CD14-positive monocyte (primary cell): ENCODE results near the gene PLXND1. TPM values are rescaled to one million over a fixed set of nuclear protein-coding genes. Genes with fewer than 3 reads are reported as not detected.

Experiments used
- DNase-seq, 3 donors: peaks; one replicate each; pipeline ENCODE4 v3.0.0-alpha.2; 2011 to 2022
- H2AFZ ChIP-seq: 2 replicates; pipeline ENCODE4 v1.6.0; 2012; ENCODE audit warnings: mild to moderate bottlenecking, low read depth, low read length, inconsistent platforms; ENCODE audit not compliant: insufficient read depth, poor library complexity, severe bottlenecking
- H3K27ac ChIP-seq, 2 donors: 1 replicate in 1 of 2; 2 replicates in 1 of 2; pipeline ENCODE4 v1.5.1; 2012 to 2013; ENCODE audit warnings: low read length in 2 of 2, control low read depth in 1 of 2, inconsistent platforms in 1 of 2, low read depth in 1 of 2, mild to moderate bottlenecking in 1 of 2
- H3K27me3 ChIP-seq, 2 donors: one replicate each; pipeline versions ENCODE4 v1.6.0 to v1.6.1; 2011 to 2013; ENCODE audit warnings: low read length in 2 of 2; ENCODE audit not compliant: control insufficient read depth in 2 of 2, insufficient read depth in 2 of 2
- H3K36me3 ChIP-seq, 2 donors: replicated peaks in 1 of 2; 1 replicate in 1 of 2; 2 replicates in 1 of 2; pipeline versions ENCODE4 v1.5.1 to v1.6.1; 2012 to 2013; ENCODE audit warnings: low read length in 2 of 2, control low read depth in 1 of 2, inconsistent platforms in 1 of 2, mild to moderate bottlenecking in 1 of 2; ENCODE audit not compliant: insufficient read depth in 2 of 2, control insufficient read depth in 1 of 2
- H3K4me1 ChIP-seq, 2 donors: 1 replicate in 1 of 2; 2 replicates in 1 of 2; pipeline versions ENCODE4 v1.5.1 to v1.6.1; 2012 to 2013; ENCODE audit warnings: low read length in 2 of 2, control low read depth in 1 of 2, inconsistent platforms in 1 of 2, mild to moderate bottlenecking in 1 of 2, moderate library complexity in 1 of 2; ENCODE audit not compliant: insufficient read depth in 2 of 2, control insufficient read depth in 1 of 2
- H3K4me2 ChIP-seq: replicated peaks from 2 replicates; pipeline ENCODE3; 2012; ENCODE audit warnings: low read length, moderate library complexity, mild to moderate bottlenecking; ENCODE audit not compliant: poor library complexity, severe bottlenecking; ENCODE audit errors: extremely low read depth
- H3K4me3 ChIP-seq, 3 experiments: fragments of 200-600 bp in 1 of 3; sonication (generic) in 1 of 3; replicated peaks in 1 of 3; 1 replicate in 2 of 3; 2 replicates in 1 of 3; pipeline ENCODE4 v1.5.1; 2011 to 2013; ENCODE audit warnings: low read length in 3 of 3, mild to moderate bottlenecking in 3 of 3, control low read depth in 2 of 3, low read depth in 2 of 3, inconsistent platforms in 1 of 3, moderate library complexity in 1 of 3
- H3K79me2 ChIP-seq: 2 replicates; pipeline ENCODE4 v1.6.0; 2012; ENCODE audit warnings: mild to moderate bottlenecking, control low read depth, inconsistent platforms, low read length, moderate library complexity; ENCODE audit not compliant: insufficient read depth
- H3K9ac ChIP-seq: 2 replicates; pipeline ENCODE4 v1.6.0; 2017; ENCODE audit warnings: low read length, mild to moderate bottlenecking; ENCODE audit not compliant: insufficient read depth, poor library complexity, severe bottlenecking
- H3K9me3 ChIP-seq, 2 donors: replicated peaks in 1 of 2; 1 replicate in 1 of 2; 2 replicates in 1 of 2; pipeline versions ENCODE4 v1.5.1 to v1.6.1; 2012 to 2013; ENCODE audit warnings: low read length in 2 of 2, control low read depth in 1 of 2; ENCODE audit not compliant: control insufficient read depth in 1 of 2, insufficient read depth in 1 of 2
- H4K20me1 ChIP-seq: 2 replicates; pipeline ENCODE4 v1.6.0; 2012; ENCODE audit warnings: mild to moderate bottlenecking, low read length, control low read depth, moderate library complexity; ENCODE audit not compliant: insufficient read depth
- H3K27ac Mint-ChIP-seq, 7 donors: one replicate each; pipeline ENCODE4 v1.8.0; 2020; ENCODE audit warnings: mild to moderate bottlenecking in 7 of 7, mixed read lengths in 7 of 7, moderate library complexity in 6 of 7, inconsistent platforms in 2 of 7
- H3K27me3 Mint-ChIP-seq, 3 donors: one replicate each; pipeline ENCODE4 v1.8.0; 2021 to 2022; ENCODE audit warnings: low read depth in 3 of 3, mild to moderate bottlenecking in 3 of 3, mixed read lengths in 3 of 3, moderate library complexity in 3 of 3, inconsistent platforms in 1 of 3
- H3K36me3 Mint-ChIP-seq, 2 donors: one replicate each; pipeline ENCODE4 v1.8.0; 2020; ENCODE audit warnings: mixed read lengths in 2 of 2, inconsistent platforms in 1 of 2, mild to moderate bottlenecking in 1 of 2
- H3K4me1 Mint-ChIP-seq: one replicate; pipeline ENCODE4 v1.8.0; 2020; ENCODE audit warnings: mild to moderate bottlenecking, mixed read lengths
- H3K4me3 Mint-ChIP-seq, 2 donors: one replicate each; pipeline ENCODE4 v1.8.0; 2020; ENCODE audit warnings: mild to moderate bottlenecking in 2 of 2, mixed read lengths in 2 of 2, moderate library complexity in 1 of 2
- H3K9me3 Mint-ChIP-seq, 7 donors: one replicate each; pipeline ENCODE4 v1.8.0; 2020 to 2022; ENCODE audit warnings: mixed read lengths in 7 of 7, mild to moderate bottlenecking in 6 of 7, moderate library complexity in 6 of 7, inconsistent platforms in 2 of 7
- WGBS: methylation state at CpG from one replicate; pipeline ENCODE4 v1.1.5; 2013; ENCODE audit warnings: missing lambda C conversion rate; ENCODE audit not compliant: insufficient coverage; 5-methylcytosine and 5-hydroxymethylcytosine counted together
- intact Hi-C, 2 donors: fragments of 100-400 bp; cut with micrococcal nuclease; formaldehyde crosslinking; loops; one replicate each; pipeline versions ENCODE4 v1.15.0 to v1.15.1; 2023
- polyA plus RNA-seq, 3 donors: library from polyadenylated mRNA; depleted of rRNA in 1 of 3; unstranded in 2 of 3; stranded (reverse) in 1 of 3; fragments of 300-500 nt in 2 of 3; fragments of >200 nt in 1 of 3; fragmentation: Illumina TruSeq in 2 of 3; gene quantifications; 1 replicate in 2 of 3; 2 replicates in 1 of 3; pipeline ENCODE4 v1.2.3, GENCODE V29; 2012 to 2021
- TF ChIP-seq, protein P1 (sequence below): fragments of 200-600 bp; IDR thresholded peaks from one replicate; pipeline ENCODE4 v1.8.0; 2022; ENCODE audit warnings: antibody characterized with exemption, mild to moderate bottlenecking

PLXND1 gene
- polyA plus RNA-seq, 3 donors: 7.1 to 170 (median 9.9) TPM

DNA sequence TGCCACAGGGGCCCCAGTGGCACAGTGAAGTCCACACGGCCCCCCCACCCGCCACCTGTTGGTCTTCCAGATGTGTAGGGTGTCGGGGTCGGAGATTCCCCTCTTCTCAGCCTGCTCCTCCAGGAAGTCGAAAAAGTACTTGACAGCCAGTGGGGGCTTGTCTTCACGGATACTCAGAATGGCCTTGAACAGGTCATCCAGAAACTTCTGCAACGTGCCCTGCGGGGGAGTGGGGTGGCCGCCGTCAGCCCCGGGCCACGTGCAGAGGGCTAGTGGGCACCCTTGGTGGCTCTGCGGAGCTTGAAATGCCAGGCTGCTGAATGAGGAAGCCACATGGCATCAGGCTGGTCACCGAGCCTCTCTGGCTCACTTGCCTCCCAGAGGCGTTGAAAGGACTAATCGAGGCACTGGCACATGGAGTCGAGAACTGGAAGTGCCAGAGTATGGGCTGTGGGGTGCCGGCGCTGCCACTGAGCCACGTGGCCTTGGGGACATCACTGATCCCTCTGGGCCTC lies 46.9 kb downstream of the PLXND1 start:
- H3K4me2 ChIP-seq: no peak overlapping the region
- H3K4me1 ChIP-seq: peaks cover 5 to 10% of the 10 kb centered on the region in 2 donors
- Mint-ChIP-seq H3K27me3 (no peaks in the 10 kb centered on the region), H3K4me1 (peaks cover 13% of the 10 kb centered on the region), H3K4me3 (no peak overlapping the region), H3K36me3 (peaks cover 70 to 84% of the 10 kb centered on the region in 2 donors), H3K27ac (no peak overlapping the region), H3K9me3 (no peaks in the 10 kb centered on the region)
- H2AFZ ChIP-seq: no peak overlapping the region
- DNase-seq: no peak
- H3K9ac ChIP-seq: no peak overlapping the region
- intact Hi-C loops: no loop called here
- H3K27ac ChIP-seq: no peak overlapping the region
- H3K9me3 ChIP-seq: no peaks in the 10 kb centered on the region
- 91% methylated on average over 15 of the region's 20 CpGs for WGBS
- H3K79me2 ChIP-seq: no peaks in the 10 kb centered on the region
- H4K20me1 ChIP-seq: no peaks in the 10 kb centered on the region
- peaks cover 85 to 97% of the 10 kb centered on the region in 2 donors for H3K36me3 ChIP-seq
- TF ChIP-seq, protein P1, sequence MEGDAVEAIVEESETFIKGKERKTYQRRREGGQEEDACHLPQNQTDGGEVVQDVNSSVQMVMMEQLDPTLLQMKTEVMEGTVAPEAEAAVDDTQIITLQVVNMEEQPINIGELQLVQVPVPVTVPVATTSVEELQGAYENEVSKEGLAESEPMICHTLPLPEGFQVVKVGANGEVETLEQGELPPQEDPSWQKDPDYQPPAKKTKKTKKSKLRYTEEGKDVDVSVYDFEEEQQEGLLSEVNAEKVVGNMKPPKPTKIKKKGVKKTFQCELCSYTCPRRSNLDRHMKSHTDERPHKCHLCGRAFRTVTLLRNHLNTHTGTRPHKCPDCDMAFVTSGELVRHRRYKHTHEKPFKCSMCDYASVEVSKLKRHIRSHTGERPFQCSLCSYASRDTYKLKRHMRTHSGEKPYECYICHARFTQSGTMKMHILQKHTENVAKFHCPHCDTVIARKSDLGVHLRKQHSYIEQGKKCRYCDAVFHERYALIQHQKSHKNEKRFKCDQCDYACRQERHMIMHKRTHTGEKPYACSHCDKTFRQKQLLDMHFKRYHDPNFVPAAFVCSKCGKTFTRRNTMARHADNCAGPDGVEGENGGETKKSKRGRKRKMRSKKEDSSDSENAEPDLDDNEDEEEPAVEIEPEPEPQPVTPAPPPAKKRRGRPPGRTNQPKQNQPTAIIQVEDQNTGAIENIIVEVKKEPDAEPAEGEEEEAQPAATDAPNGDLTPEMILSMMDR: no peak
- H3K4me3 ChIP-seq: no peak overlapping the region
- no peaks in the 10 kb centered on the region for H3K27me3 ChIP-seq

DNA sequence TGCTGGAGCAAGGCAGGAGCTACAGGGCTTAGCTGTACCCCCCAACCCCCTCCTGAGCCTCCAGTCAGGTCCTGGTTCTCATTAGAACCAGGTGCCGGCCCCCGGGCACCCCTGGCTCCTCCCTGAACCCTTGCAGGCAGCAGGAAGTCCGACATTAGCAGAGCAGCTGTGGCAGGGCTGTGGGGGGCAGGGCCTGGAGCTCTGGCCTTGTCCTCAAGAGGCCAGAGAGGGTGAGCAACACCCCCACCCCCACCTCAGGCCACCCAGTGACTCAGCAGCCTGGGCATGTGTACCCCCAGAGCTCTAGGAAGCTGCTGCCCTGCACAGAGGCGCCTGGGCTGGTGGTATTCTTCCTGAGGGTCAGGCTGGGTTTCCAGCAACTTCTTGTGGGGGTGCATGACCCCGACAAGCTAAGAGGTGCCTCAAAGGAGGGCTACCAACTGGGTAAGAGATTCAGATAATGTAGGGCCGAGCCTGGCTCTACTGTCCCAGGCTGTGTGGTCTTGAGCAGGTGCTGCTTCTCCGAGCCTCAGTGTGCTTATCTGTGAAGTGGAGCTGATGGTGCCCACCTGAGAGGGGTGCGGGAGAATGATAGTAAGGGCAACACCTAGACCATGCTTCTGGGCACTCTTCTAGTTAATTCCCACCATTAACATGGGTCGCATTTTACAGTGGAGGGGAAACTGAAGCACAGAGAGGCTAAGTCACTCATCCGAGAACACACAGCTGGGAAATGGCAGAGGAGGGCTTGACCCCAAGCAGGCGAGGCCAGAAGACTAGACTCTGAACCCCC lies 47.5 kb downstream of the PLXND1 start:
- Mint-ChIP-seq H3K36me3 (peaks cover 69 to 82% of the 10 kb centered on the region in 2 donors), H3K4me1 (peaks cover 20% of the 10 kb centered on the region), H3K27me3 (no peaks in the 10 kb centered on the region), H3K4me3 (no peak overlapping the region), H3K9me3 (no peaks in the 10 kb centered on the region), H3K27ac (peak overlapping the region in 2 of 7 donors; percentile 6 to 61)
- 56% methylated on average over 8 of the region's 11 CpGs for WGBS
- H3K4me2 ChIP-seq: no peak overlapping the region
- peaks cover 78 to 91% of the 10 kb centered on the region in 2 donors for H3K36me3 ChIP-seq
- no peaks in the 10 kb centered on the region for H3K27me3 ChIP-seq
- no peak overlapping the region for H2AFZ ChIP-seq
- no peaks in the 10 kb centered on the region for H3K9me3 ChIP-seq
- DNase-seq: no peak
- TF ChIP-seq, protein P1: no peak
- peaks cover 12 to 16% of the 10 kb centered on the region in 2 donors for H3K4me1 ChIP-seq
- intact Hi-C loops: no loop called here
- no peak overlapping the region for H3K4me3 ChIP-seq
- H4K20me1 ChIP-seq: no peaks in the 10 kb centered on the region
- H3K9ac ChIP-seq: no peak overlapping the region
- H3K79me2 ChIP-seq: no peaks in the 10 kb centered on the region
- peak overlapping the region in 1 of 2 donors; percentile 20 for H3K27ac ChIP-seq
